ENCODE results near the gene PDE6C.

The PDE6C gene

GRCh38 chr10:93595378-93596161, 16.8 kb upstream of the PDE6C start:
- peak; percentile 34 for DNase-seq

- DNase-seq = no peak
Measured at GRCh38 chr10:93596539-93596938, 15.8 kb upstream of the PDE6C start.

DNA sequence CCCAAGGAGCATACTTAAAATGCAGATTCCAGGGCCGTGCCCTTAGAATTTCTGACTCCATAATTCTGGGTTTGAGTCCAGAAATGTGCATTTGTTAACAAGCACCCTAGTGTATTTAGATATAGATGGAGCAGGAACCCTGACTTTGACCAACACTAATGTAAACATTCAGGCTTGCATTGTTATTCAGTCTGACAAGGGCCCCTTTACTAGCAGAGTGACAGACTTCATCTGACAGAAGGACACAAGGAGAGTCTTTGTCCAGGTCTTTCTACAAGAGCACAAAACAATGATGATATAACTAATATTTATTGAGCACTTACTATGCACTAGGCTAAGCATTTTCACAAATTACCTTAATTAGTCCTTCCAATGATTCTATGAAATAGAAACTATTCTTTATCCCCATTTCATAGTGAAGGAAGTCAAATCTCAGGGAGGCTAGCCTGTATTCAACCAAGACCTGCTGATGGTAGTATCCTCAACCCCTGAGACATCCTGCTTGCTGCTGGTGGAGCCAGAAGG, 15.2 kb upstream of the PDE6C start:
- no peak for DNase-seq

DNA sequence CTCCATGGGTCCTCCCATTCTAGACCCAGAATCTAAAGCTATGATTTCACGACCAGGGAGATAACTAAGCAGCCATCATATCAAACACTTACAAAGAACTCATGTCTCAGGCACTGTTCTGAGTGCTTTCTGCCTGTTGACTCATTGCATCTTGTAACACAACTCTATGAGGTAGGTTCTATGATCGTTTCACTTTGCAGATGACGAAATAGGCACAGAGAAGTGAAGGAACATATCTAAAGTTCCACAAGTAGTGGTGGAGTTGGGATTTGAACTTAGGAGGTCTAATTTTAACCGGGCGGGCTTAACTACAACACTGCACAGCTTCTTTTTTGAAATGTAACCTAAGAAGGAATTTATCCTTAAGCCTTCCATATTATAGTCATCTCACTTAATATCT, 14.2 kb upstream of the PDE6C start:
- DNase-seq = no peak

- no peak for DNase-seq
Measured at GRCh38 chr10:93599335-93599734, 13.0 kb upstream of the PDE6C start.

- DNase-seq = no peak
Measured at GRCh38 chr10:93599778-93600177, 12.6 kb upstream of the PDE6C start.

GRCh38 chr10:93600446-93601145, 11.7 kb upstream of the PDE6C start:
- peak; percentile 64 for DNase-seq

DNA sequence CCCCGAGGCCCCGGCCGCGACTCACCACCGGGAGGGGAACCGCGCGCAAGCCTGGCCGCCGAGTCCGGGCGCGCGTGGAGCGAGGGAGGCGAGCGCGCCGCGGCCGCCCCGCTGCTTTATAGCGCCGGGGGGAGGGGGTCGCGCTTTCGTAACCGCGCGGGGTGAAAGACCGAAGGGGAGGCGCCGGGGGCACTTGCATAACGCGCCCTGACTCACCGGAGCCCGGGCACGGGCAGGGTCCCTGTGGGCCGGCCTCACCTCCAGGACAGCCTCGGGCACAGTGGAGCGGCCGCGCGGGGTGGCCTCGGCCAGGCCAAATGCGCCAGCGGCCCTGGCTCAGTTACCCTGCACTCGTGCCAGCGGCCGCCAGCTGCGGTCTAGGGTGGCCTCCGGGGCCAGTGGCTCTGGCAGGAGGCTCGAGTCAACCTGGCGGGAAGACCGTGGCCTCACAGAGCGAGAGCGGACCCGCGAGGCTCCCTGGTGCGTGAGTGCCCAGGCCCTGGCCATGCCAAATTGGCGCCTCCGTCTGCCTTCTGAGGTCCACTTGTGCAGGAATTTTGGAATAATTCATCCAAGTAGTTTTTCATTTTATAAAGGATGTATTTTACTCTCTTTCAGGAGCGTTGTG, 11.1 kb upstream of the PDE6C start, which contains the start of gene RBP4:
TSS of gene RBP4 (minus strand) at position 90 of the 628 bp plus-strand sequence. CDS start 207 bp downstream, outside the sequence.
- DNase-seq = peak; percentile 42

DNA sequence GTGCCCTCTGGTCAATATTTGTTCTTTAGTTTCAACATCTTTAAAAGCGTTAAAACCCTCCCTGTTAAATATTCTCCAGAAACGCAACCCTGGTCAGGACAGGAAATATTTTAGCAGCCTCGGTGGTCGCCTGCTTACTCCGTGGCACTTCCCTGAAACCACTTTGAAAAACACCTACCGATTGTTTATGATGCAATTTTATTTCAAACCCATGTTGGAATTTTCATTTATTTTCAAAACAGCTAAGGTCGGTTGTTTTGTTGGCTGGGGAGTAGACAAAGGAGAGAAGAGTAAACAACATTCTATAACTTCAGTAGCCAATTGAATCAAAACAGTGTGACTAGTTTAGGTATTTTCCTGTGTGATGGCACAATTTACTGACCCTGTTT, 10.6 kb upstream of the PDE6C start:
- no peak for DNase-seq

DNA sequence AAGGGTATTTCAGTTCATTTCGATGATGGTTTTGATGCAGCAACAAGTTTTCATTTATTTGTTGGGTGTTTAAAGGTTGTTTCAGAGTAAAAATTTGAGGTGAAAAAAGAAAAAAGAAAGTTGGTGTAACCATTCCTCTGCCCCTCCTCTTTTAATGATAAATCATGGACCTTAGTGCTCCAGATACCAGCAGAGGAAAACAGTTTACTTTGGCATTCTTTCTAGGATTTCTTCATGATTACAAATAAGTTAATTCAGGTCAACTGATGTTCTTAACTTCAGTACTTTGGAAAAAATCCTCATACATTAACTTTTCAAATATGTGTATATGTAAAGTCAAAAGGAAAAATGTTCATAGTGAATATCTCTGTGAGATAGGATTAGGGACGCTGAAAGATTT, 9.3 kb upstream of the PDE6C start:
- DNase-seq = no peak

DNA sequence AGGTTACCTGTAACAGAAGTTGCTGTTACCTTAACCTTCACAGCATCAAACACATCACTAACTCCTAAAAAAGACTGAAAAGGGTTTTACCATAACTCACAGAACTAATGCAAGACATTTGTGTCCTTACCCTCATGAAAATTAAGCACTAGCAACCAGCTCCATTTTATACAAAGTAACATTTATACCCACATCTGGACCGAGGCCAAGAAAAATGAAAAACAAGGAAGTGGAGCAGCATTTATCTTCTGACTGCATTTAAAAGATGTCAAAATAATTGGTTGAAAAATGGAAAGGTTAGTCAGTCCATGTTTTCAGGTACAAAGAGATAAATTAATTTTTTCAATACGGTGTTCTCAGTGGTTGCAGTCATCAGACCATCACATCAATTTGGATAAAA, 8.2 kb upstream of the PDE6C start:
- no peak for DNase-seq

GRCh38 chr10:93608421-93608820, 3.9 kb upstream of the PDE6C start:
- no peak for DNase-seq

GRCh38 chr10:93613126-93613525, 789 bp downstream of the PDE6C start:
- DNase-seq = no peak

DNA sequence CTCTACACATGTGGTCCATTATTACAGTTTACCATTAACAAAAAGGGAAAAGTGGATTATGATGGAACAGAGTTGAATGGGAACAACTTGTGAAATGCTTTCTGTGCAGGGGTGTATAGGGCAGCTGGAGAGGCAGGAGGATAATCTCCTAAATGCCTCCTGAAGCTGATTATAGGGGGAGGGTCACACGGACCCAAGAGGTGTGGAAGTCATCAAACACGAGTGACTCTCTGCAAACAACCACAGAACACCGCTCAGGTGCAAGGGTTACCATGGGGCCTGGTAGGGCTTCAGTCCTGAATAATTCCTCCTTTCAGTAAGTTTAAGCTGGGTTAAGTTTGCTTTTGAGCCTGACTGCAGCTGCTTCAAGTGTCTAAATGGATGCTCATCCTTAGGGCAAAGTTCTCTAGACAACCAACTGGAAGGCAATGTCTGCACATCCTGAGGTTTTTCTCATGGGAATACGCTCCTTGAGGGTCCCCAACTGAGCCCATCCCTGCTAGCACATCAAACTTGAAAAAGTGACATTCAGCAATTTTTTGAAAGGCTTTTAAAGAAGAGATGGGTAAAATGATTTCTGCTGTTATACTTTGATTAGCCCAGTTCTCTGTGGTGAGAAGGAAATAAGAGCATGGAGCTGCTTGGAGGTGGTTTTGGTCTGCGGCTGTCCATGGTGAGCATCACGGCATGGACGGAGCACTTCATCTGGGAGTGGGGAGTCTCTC, 1.9 kb downstream of the PDE6C start:
- DNase-seq = no peak

DNA sequence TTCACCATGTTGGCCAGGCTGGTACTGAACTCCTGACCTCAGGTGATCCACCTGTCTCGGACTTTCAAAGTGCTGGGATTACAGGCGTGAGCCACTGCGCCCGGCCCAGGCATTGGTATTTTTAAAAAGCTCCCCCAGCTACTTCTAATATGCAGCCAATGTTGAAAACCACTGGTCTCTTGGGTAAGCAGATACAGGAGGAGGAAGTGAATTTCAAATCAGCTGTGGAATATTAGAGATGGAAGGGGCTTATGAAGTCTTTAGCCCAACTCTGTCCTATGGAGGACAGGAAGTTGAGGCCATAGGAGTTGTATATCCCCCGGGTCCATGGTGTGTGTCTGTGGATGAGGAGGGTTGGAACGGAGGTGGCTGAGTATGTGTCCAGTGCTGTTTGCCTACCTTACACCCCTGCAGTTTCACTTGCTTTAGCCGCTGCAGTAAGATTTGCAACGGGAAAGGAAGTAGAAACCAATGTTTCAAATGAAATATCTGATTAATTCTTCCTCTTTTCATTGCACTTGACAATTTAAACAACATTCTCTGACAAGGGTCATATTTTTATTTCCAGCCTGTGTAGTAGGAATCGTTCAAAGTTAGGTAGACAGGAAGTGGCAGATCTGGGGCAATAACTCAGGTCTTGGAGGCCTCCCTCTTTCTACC, 3.4 kb downstream of the PDE6C start:
- no peak for DNase-seq

GRCh38 chr10:93620925-93621324, 8.6 kb downstream of the PDE6C start:
- no peak for DNase-seq

DNA sequence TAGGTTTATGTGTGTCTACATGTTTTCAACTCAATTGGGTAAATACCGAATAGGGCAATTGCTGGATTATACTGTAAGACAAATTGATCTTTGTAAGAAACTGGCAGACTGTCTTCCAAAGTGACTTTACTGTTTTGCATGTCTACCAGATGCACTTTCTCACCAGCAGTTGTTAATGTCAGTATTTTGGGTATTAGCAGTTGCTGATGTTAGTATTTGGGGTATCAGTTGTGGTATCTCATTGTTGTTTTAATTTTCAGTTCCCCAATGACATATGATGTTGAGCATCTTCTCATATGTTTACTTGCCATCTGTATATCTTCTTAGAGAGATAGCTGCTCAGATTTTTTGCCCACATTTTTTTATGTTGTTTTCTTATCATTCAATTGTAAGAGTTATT, 10.6 kb downstream of the PDE6C start:
- DNase-seq = no peak

GRCh38 chr10:93628858-93629257, 16.5 kb downstream of the PDE6C start:
- no peak for DNase-seq

DNA sequence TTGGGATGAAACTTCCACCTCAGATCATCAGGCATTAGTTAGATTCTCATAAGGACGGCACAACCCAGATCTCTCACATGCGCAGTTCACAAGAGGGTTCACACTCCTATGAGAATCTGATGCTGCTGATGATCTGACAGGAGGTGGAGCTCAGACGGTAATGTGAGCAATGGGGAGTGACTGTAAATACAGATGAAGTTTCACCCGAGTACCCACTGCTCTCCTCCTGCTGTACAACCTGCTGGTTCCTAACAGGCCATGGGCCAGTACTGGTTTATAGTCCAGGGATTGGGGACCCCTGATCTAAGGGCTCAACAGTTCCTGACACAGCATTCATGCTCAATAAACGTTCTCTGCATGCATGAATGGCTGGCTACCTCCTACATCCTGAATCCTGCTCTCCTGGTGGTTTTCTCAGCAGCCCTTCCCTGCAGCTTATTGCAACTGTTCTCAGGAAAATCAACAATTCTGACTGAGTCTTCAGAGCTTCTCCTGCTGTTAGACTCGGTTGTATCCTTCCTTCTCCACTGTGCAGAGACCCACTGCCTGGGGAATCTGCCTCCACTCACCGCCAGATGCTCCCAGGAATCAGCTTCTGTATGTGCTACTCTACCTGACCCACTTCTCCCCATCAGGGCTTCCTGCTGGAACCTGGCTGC, 17.4 kb downstream of the PDE6C start:
- DNase-seq = no peak

- no peak for DNase-seq
Measured at GRCh38 chr10:93630625-93631557, 18.6 kb downstream of the PDE6C start.

GRCh38 chr10:93639791-93640190, 27.5 kb downstream of the PDE6C start:
- no peak for DNase-seq
